PC-3 (cell line): ENCODE measurements around the gene ABLIM2.

Experiments used
- CTCF ChIP-seq: fragments of 300-600 bp; sonication (generic); conservative IDR thresholded peaks from 2 replicates; pipeline ENCODE4 v1.5.1; 2017; ENCODE audit warnings: antibody characterized with exemption, low read depth, mild to moderate bottlenecking, low read length
- EZH2 ChIP-seq: fragments of 300-600 bp; sonication (generic); IDR thresholded peaks from one replicate; pipeline ENCODE4 v1.6.1; 2017; ENCODE audit warnings: antibody characterized with exemption, mild to moderate bottlenecking, low read length; ENCODE audit not compliant: unreplicated experiment
- EZH2phosphoT487 ChIP-seq: fragments of 300-600 bp; sonication (generic); IDR thresholded peaks from 2 replicates; pipeline ENCODE4 v1.6.1; 2018; ENCODE audit warnings: mild to moderate bottlenecking, antibody characterized with exemption, low read length, borderline replicate concordance

- TF ChIP-seq CTCF = no peak
- no peak for TF ChIP-seq EZH2
- no peak for TF ChIP-seq EZH2phosphoT487
These were observed 124.6 kb downstream of the ABLIM2 start for GRCh38 chr4:8033829-8034528.
